T-cell (primary cell): ENCODE measurements around the gene SERTM1. TPM values are rescaled to one million over a fixed set of nuclear protein-coding genes. Genes with fewer than 3 reads are reported as not detected.

Source experiments
- total RNA-seq, 35 experiments: library from RNA in 6 of 35; stranded (reverse) in 6 of 35; fragments of 120-200 nt in 1 of 35; gene quantifications; one replicate each; pipeline versions ENCODE4 v1.2.1 to v1.2.4 and lab custom pipeline; 2013 to 2026

The SERTM1 gene
- total RNA-seq, 5 donors from 2014 or later (not counting 1 experiment from before 2014, with no cell fraction given), result not detected

Other genes starting within 250 kb of the SERTM1 start
- gene CCNA1, start 241.5 kb upstream of the SERTM1 start, total RNA-seq, result not detected
- 10 to 100 TPM in 2 of 5 donors, 1 to 10 TPM in 3; 6.5 to 13.4 (median 9.0) TPM for gene RFXAP, start 145.2 kb downstream of the SERTM1 start, total RNA-seq
- under 1 TPM in 2 of 5 donors, not detected in 3; 0.09 to 0.35 TPM for gene SMAD9, start 246.2 kb downstream of the SERTM1 start, total RNA-seq